Kidney tubule cell (primary cell): ENCODE data around the gene ABCA6.

ENCODE experiments used
- DNase-seq: peaks from one replicate; pipeline ENCODE4 v3.0.0-alpha.2; 2018; ENCODE audit warnings: low spot score

The ABCA6 gene

GRCh38 chr17:69047368-69048263, 94.1 kb downstream of the ABCA6 start:
- peak; percentile 72 for DNase-seq

- no peak for DNase-seq
These were observed 95.4 kb downstream of the ABCA6 start for GRCh38 chr17:69046121-69046807.

DNA sequence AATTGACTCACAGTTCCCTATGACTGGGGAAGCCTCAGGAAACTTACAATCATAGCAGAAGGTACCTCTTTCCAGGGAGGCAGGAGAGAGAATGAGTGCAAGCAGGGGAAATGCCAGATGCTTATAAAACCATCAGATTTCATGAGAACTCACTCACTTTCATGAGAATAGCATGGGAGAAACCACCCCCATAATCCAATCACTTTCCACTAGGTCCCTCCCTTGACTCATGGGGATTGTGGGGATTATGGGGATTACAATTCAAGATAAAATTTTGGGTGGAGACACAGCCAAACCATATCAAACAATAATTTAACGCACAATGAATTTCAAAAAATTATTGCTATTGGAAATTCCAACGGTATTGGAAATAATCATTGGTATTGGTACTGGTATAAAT, 96.0 kb downstream of the ABCA6 start:
- DNase-seq: no peak

- no peak for DNase-seq
These were observed 97.3 kb downstream of the ABCA6 start for GRCh38 chr17:69044371-69044770.

DNA sequence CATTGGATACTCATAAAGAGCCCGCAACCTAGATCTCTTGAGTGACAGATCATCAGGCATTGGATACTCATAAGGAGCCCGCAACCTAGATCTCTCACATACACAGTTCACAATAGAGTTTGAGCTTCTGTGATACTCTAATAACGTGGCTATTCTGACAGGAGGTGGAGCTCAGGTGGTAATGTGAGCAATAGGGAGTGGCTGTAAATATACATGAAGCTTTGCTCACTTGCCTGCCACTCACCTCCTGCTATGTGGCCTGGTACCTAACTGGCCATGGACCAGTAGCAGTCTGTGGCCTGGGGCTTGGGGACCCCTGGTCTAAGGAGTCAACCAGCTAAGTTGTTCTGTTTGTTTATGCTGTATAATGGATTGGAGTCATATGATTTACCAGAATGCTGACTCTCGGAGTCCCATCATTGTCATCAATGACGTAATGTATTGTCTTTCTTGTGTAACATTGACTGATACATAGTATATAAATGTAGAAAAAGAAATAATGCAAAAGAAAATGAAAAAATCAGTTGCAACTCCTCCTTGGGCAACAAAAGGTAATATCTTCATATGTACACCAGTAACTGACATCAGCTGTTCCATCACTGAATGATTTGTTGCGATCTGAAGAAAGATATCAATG, 98.5 kb downstream of the ABCA6 start:
- DNase-seq: no peak

DNA sequence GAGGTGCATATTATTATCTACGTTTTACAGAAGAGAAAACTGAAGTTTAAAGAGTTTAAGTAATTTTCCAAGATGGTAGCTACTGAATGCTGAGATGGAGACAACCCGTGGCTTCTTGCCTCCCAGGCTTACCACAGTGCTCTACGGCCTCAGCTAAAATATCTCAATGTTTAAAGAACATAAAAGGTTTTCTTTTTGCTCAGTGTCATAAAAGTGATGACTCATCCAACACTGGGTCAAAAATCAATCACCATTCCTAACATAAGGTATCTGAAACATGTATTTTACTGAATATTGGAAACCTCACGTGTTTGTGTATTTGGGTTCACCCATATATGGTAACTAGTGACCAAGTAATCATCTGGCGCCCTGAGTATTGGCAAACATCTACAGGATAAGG, 99.4 kb downstream of the ABCA6 start:
- DNase-seq: no peak

GRCh38 chr17:69031839-69032238, 109.9 kb downstream of the ABCA6 start:
- DNase-seq: no peak

DNA sequence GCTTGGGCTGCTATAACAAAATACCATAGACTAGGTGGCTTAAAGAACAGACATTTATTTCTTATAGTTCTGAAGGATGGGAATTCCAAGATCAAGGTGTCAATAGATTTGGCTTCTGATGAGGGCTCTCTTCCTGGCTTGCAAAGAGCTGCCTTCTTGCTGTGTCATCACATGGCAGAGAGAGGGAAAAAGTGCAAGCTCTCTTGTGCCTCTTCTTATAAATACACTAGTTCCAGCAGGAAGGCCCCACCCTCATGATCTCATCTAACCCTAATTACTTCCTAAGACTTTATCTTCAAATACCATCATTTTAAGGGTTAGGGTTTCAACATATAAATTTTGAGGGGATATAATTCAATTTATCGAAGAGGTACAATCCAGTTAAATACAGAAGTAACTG, 111.5 kb downstream of the ABCA6 start:
- DNase-seq: no peak
